NCI-H526 (cell line): ENCODE measurements around the gene OR4C5.
"Not testable (repeated sequence)": the region's sequence is repeated elsewhere in the genome, so short reads cannot be mapped to it uniquely, and the experiment has no call there.

ENCODE experiments used
- DNase-seq, 2 experiments: peaks; one replicate each; lab custom pipeline; 2025; lab: John Stamatoyannopoulos, UW

The OR4C5 gene

DNA sequence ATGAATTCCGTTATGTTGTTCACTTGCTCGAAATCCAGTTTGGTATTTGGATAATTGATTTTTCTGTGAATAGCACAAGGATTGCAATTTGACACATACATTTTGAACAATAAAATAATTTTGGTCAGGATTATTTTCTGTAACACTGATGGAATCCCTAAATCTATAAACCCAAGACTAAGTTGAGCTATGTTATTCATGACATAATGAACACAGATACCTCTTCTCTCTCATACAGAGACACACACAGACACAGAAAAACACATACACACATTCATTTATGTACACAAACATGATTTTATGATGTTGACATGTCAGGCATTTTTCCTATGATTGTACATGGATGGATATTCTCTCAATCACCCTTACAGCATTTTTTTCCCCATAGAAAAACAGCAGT is at the start of gene OR4C5:
Gene OR4C5, minus strand, starts transcription at position 101 of the 400 bp plus-strand sequence. Its CDS starts 0 bp downstream, at position 101.
- no peak for DNase-seq

DNA sequence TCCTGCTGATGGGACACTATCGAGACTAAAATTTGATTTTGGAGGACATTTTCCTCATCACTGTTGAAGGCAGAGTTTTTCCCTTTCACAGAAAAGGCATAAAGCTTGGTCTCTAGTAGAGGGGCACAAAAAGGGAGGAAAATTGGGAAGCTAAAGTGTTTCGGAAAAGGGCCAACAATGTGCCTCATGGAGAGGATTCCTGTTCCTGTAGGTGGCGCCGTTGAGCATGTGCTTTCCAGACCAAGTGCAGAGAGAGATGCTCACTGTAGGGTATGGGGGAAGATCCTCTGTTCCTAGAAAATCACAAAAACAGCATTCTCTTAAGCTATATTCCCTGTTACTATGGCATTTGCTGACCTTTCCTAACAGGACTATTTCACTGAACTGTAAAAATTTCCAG is 18.4 kb upstream of the OR4C5 start:
- DNase-seq, result peak in 1 of 2 experiments; percentile 17

DNA sequence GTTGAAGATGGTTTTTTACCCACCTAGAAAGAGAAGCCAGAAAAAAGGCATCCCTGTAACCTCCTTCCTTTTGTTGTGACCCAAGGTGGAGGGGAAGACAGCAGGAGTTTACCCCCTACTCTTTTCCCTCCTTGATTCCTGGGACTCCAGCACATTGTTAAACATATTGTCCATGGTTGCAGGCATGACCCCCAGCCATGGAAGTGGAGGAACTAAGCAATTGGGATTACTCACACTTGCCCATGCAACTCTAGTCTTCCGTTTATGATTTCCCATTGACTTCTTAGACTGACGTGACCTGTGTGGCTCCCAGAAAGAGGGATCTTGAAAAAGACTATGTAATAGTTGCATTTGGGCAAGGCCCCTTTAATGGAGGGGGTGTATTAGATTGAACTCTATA is 17.9 kb upstream of the OR4C5 start:
- DNase-seq, result not testable (repeated sequence)

DNA sequence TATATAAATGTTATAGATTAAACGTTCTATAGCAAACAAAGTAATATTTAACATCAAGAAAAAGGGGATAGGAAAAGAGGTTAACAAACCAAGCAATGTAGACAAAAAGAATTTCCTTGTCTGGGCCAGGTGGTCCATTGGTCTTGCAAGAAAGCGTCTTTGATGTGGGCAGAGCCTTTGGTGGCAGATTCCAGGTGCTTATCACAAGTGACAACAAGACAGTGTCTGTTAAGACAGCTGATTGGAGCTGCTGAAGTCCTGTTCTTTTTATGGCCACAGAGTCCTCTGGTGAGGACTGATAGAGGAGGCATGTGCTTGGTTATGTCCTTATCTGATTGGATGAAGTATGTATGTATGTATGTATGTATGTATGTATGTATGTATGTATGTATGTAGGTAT is 5.0 kb downstream of the OR4C5 start:
- DNase-seq, result not testable (repeated sequence)

DNA sequence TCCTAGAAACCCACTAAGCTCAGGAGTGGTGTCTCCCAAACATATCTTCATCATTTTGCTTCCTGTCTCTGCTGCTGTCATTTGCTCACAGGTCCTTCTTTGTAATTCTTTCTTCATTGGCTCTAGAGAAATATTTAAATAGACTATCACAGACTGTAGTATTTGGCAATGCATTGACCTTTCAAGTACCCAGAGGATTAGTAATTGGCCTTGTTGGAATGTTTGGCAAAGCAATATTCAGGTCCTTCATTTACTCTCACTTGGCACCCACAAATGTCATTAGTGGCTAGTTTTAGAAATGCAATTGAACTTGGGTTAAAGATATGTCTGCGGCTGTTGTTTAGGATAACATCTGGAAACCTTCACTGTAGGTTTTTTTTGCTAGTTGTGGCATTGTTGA is 11.6 kb downstream of the OR4C5 start:
- DNase-seq, result no peak

DNA sequence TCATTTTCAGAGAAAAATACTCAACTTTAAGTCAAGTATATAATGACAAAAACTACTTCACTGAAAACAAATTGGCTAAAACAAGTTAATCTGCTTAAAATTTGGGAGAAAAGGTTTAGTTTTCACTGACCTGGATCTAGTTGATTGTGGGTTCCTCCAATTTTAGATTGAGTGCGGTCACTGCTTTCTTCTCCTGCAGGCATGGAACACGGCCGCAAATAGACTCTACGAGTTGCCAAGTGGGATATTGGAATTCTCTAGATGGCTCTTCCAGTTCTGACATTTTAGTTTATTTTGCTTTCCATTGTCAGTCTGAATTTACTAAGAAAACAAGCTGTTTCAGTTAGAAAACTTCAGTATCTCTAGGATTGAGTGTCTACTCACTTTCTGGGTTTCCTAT is 12.3 kb downstream of the OR4C5 start:
- no peak for DNase-seq

DNA sequence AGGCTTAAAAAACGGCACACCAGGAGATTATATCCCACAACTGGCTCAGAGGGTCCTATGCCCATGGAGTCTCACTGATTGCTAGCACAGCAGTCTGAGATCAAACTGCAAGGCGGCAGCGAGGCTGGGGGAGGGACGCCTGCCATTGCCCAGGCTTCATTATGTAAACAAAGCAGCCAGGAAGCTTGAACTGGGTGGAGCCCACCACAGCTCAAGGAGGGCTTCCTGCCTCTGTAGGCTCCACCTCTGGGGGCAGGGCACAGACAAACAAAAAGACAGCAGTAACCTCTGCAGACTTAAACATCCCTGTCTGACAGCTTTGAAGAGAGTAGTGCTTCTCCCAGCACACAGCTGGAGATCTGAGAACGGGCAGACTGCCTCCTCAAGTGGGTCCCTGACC is 20.0 kb downstream of the OR4C5 start:
- DNase-seq, result not testable (repeated sequence)

DNA sequence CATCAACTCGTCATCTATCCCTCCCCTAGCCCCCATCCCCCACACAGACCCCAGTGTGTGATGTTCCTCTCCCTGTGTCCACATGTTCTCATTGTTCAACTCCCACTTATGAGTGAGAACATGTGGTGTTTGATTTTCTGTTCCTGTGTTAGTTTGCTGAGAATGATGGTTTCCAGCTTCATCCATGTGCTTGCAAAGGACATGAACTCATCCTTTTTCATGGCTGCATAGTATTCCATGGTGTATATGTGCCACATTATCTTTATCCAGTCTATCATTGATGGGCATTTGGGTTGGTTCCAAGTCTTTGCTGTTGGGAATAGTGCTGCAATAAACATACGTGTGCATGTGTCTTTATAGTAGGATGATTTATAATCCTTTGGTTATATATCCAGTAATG is 23.8 kb downstream of the OR4C5 start:
- DNase-seq, result not testable (repeated sequence)

DNA sequence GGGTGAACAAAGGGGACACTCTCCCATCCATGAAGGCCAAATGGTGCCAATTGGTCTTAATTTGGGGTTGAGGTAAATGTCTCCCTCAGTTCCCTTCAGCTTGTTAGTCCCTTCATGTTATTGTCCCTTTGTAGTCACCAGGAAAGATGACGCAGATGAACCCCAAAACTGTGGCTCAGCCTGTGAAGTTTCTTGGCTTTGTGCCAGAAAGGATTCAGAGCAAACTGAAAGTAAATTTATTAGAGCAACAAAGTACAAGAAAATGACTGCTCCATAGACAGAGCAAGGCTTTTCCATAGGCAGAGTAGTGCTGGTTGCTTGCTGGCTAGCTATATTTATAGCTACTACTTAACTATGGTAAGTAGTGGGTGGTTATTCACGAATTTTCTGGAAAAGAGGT is 24.8 kb downstream of the OR4C5 start:
- DNase-seq, result no peak

DNA sequence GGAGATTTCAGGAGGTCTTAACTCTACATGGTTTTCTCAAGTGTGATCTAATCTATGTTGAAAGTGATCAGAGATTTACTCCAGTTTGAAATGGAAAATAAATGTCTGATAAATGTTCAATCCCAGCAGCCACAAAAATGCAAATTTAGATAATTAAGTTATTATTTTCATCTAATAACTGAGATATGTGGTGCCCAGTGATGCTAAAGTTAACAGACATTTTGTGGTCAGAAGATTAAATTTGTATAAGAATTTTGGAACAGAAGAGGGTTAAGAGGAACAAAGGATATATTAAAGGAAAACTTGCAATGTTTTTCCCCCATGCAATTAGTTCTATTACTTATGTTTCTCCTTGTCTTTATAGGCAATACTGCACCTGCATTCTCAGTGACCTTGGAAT is 41.6 kb downstream of the OR4C5 start, which contains the start of gene OR4C3:
Gene OR4C3, plus strand, starts transcription at position 301 of the 400 bp plus-strand sequence. CDS start 102 bp downstream, outside the sequence.
- not testable (repeated sequence) for DNase-seq

DNA sequence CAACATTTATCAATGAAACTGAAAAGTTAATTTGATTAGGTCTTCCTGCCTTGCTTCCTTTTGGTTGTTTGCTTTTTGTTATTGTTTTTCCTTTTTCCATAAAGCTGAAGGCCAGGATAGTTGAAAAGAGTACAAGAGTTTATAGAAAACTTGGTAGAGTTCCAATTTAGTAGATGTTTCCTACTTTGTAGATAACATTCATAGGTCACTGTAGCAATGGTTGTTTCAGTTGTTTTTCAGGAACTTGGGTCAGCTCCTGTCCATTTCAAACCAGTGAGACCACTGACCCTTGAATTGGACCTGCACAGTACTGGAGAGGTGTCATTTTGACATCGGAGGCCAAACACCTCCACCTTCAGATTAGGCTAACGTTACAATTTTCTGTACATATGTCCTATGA is 46.5 kb downstream of the OR4C5 start:
- not testable (repeated sequence) for DNase-seq
